Testis (tissue), 3 donors: ENCODE data around the gene SH3BP1. TPM values are rescaled to one million over a fixed set of nuclear protein-coding genes. Genes with fewer than 3 reads are reported as not detected.

Experiments used
- DNase-seq: peaks from one replicate; pipeline ENCODE4 v3.0.0-alpha.2; 2019
- H3K27ac ChIP-seq, 2 donors: fragments of 200-600 bp; sonication (generic); one replicate each; pipeline ENCODE4 v1.5.1; 2019
- H3K27me3 ChIP-seq: fragments of 200-600 bp; sonication (generic); one replicate; pipeline ENCODE4 v1.5.1; 2019
- H3K36me3 ChIP-seq: fragments of 200-600 bp; sonication (generic); one replicate; pipeline ENCODE4 v1.5.1; 2017; ENCODE audit warnings: low read depth; ENCODE audit errors: missing control alignments
- H3K4me1 ChIP-seq: fragments of 200-600 bp; sonication (generic); one replicate; pipeline ENCODE4 v1.5.1; 2019
- H3K4me3 ChIP-seq, 2 donors: fragments of 200-600 bp; sonication (generic); one replicate each; pipeline ENCODE4 v1.5.1; 2017 to 2019
- H3K9me3 ChIP-seq: fragments of 200-600 bp; sonication (generic); one replicate; pipeline ENCODE4 v1.5.1; 2017
- POLR2A ChIP-seq: fragments of 450-650 bp; IDR thresholded peaks from one replicate; pipeline ENCODE4 v1.6.1; 2017; ENCODE audit warnings: antibody characterized with exemption, mild to moderate bottlenecking, moderate library complexity
- WGBS, 2 donors: methylation state at CpG; one replicate each; pipeline ENCODE4 v1.1.5; 2018; 5-methylcytosine and 5-hydroxymethylcytosine counted together
- intact Hi-C: fragments of 100-400 bp; cut with DNase I; formaldehyde crosslinking; loops from one replicate; pipeline ENCODE4 v1.15.1; 2023; ENCODE audit warnings: low total_unique reads
- polyA plus RNA-seq: library from polyadenylated mRNA; stranded (reverse); fragments of 350-450 nt; fragmentation: Illumina TruSeq; extraction: RNeasy Lipid Tissue Mini Kit (QIAGEN cat#74804); gene quantifications from one replicate; pipeline ENCODE4 v1.2.3, GENCODE V29; 2014; ENCODE audit warnings: low read depth, low replicate concordance; ENCODE audit not compliant: insufficient read depth
- small RNA-seq, 2 donors: library from RNA; depleted of rRNA; stranded (forward); fragments of <200 nt; gene quantifications; one replicate each; pipeline ENCODE3, GENCODE V24; 2016
- total RNA-seq, 2 donors: library from RNA; depleted of rRNA; stranded (reverse); fragments of >200 nt; gene quantifications; one replicate each; pipeline ENCODE4 v1.2.3, GENCODE V29; 2016
- TF ChIP-seq, protein P1 (sequence below), 3 experiments: fragments of 450-650 bp in 2 of 3; fragments of 200-600 bp in 1 of 3; sonication (generic) in 1 of 3; IDR thresholded peaks; one replicate each; pipeline ENCODE4 v1.5.1; 2016 to 2019; ENCODE audit warnings: antibody characterized with exemption in 3 of 3, mild to moderate bottlenecking in 2 of 3, moderate library complexity in 1 of 3

SH3BP1 gene
- total and polyA plus RNA-seq, 3 donors from 2014 or later, result 11.9 to 23.6 (median 15.7) TPM

DNA sequence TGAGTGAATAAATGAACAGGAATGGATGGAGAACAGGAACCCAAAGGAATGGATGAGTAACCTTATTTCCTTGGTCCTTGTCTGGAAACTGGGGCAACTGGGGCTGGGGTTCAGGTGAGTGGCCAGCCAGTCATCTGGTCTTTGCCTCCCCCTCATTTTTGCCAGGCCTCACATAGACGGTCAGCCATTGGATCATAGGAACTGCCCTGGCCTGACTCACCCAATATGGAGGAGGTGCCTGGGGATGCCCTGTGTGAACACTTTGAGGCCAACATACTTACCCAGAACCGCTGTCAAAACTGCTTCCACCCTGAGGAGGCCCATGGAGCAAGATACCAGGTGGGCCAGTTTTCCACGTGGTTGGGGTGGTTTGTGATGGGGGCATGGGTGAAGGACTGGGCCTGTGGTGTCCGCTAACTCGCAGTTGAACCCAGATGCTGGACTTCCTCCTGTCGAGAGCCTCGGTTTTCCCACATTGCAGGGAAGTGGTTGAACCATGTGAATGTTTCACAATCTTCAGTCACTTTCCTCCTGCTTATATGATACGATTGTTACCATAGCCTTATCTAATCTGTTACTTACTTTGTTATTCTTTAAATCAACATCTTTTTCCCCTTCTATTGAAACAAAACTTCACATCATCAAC lies 61.8 kb downstream of the SH3BP1 start:
- Histone ChIP-seq H3K36me3 (no peaks in the 10 kb centered on the region), H3K4me1 (peaks cover 5% of the 10 kb centered on the region), H3K4me3 (no peak overlapping the region), H3K9me3 (no peaks in the 10 kb centered on the region), H3K27ac (no peak overlapping the region), H3K27me3 (no peaks in the 10 kb centered on the region)
- intact Hi-C loops, result no loop called here
- TF ChIP-seq POLR2A, result no peak
- TF ChIP-seq, protein P1, sequence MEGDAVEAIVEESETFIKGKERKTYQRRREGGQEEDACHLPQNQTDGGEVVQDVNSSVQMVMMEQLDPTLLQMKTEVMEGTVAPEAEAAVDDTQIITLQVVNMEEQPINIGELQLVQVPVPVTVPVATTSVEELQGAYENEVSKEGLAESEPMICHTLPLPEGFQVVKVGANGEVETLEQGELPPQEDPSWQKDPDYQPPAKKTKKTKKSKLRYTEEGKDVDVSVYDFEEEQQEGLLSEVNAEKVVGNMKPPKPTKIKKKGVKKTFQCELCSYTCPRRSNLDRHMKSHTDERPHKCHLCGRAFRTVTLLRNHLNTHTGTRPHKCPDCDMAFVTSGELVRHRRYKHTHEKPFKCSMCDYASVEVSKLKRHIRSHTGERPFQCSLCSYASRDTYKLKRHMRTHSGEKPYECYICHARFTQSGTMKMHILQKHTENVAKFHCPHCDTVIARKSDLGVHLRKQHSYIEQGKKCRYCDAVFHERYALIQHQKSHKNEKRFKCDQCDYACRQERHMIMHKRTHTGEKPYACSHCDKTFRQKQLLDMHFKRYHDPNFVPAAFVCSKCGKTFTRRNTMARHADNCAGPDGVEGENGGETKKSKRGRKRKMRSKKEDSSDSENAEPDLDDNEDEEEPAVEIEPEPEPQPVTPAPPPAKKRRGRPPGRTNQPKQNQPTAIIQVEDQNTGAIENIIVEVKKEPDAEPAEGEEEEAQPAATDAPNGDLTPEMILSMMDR (IDR thresholded peaks at IDR 0.05), result no peak
- 57 to 78% methylated on average over 7 to 8 of the region's 8 CpGs for WGBS, 2 donors
- DNase-seq, result no peak

DNA sequence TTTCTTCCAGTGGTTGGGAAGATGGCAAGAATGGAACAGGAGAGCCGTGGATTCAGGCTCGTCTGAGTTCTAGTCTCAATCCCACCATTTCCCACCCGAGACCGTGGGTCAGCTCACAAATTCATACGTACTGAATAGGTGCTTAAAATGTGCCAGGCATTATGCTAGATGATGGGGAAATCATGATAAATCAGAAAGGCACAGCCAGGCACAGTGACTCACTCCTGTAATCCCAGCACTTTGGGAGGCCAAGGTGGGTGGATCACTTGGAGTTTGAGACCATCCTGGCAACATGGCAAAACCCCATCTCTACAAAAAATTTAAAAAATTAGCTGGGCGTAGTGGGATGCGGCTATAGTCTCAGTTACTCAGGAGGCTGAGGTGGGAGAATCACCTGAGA lies 64.4 kb downstream of the SH3BP1 start:
- DNase-seq, result no peak
- 79 to 83% methylated on average over 7 of the region's 7 CpGs for WGBS, 2 donors
- H3K36me3 ChIP-seq, result no peaks in the 10 kb centered on the region
- TF ChIP-seq, protein P1 (IDR thresholded peaks at IDR 0.05), result no peak
- no peak for TF ChIP-seq POLR2A
- H3K27me3 ChIP-seq, result no peaks in the 10 kb centered on the region
- no peak overlapping the region for H3K27ac ChIP-seq
- intact Hi-C loops, result no loop called here
- H3K4me1 ChIP-seq, result no peaks in the 10 kb centered on the region
- H3K9me3 ChIP-seq, result no peaks in the 10 kb centered on the region
- H3K4me3 ChIP-seq, result no peak overlapping the region

DNA sequence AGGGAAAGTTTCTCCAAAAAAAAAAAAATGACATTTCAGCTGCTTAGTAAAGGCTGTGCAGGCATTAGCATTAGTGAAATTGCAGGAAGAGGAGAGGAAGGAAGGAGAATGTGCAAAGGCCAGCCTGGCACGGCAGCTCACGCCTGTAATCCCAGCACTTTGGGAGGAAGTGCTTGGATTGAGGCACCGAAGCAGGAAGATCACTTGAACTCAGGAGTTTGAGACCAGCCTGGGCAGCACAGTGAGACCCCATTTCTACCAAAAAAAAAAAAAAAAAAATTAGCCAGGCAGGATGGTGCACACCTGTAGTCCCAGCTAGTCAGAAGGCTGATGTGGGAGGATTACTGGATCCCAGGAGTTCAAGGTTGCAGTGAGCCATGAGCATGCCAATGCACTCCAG lies 65.2 kb downstream of the SH3BP1 start:
- Histone ChIP-seq H3K36me3 (no peaks in the 10 kb centered on the region), H3K4me1 (no peaks in the 10 kb centered on the region), H3K4me3 (no peak overlapping the region), H3K27me3 (no peaks in the 10 kb centered on the region), H3K9me3 (no peaks in the 10 kb centered on the region), H3K27ac (no peak overlapping the region)
- DNase-seq, result no peak
- WGBS, 2 donors, result 80 to 88% methylated on average over 3 of the region's 3 CpGs
- intact Hi-C loops, result no loop called here
- TF ChIP-seq POLR2A, result no peak
- TF ChIP-seq, protein P1 (IDR thresholded peaks at IDR 0.05), result no peak

DNA sequence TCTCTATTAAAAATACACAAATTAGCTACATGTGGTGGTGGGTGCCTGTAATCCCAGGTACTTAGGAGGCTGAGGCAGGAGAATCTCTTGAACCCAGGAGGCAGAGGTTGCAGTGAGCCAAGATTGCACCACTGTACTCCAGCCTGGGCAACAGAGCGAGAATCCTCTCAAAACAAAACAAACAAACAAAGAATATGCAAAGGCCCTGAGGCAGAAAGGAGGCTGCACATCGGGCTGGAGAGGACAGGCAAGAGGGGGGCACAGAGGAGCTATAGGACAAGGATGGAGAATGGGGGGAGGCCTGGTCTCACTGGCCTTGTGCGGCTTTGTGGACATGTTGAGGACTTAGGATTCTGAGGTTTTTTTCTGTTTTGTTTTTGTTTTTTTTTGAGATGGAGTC lies 65.7 kb downstream of the SH3BP1 start:
- intact Hi-C loops, result no loop called here
- Histone ChIP-seq H3K27me3 (no peaks in the 10 kb centered on the region), H3K4me3 (no peak overlapping the region), H3K36me3 (no peaks in the 10 kb centered on the region), H3K4me1 (no peaks in the 10 kb centered on the region), H3K9me3 (no peaks in the 10 kb centered on the region), H3K27ac (no peak overlapping the region)
- TF ChIP-seq POLR2A, result no peak
- TF ChIP-seq, protein P1 (IDR thresholded peaks at IDR 0.05), result no peak
- DNase-seq, result no peak
- WGBS, 2 donors, result 96 to 98% methylated on average over 3 of the region's 3 CpGs

Small RNA genes within 50 kb of the gene (small RNA-seq; reads per million reads assigned to genes)
- gene RN7SL385P, result 0 reads per million in 2 donors

Other genes starting within 250 kb of the SH3BP1 start
- 1 to 10 TPM; 5.3 to 5.7 TPM for gene ELFN2, start 212.2 kb upstream of the SH3BP1 start, total RNA-seq
- 4.8 TPM for gene ELFN2, start 212.2 kb upstream of the SH3BP1 start, polyA plus RNA-seq
- gene MFNG, start 153.3 kb upstream of the SH3BP1 start, total RNA-seq, result 1 to 10 TPM; 8.1 to 8.2 TPM
- gene MFNG, start 153.3 kb upstream of the SH3BP1 start, polyA plus RNA-seq, result 7.5 TPM
- 100 to 1,000 TPM in 1 of 2 donors, 10 to 100 TPM in 1; 89.8 to 113 TPM for gene CARD10, start 120.3 kb upstream of the SH3BP1 start, total RNA-seq
- gene CARD10, start 120.3 kb upstream of the SH3BP1 start, polyA plus RNA-seq, result 42.6 TPM
- gene CDC42EP1, start 79.2 kb upstream of the SH3BP1 start, total RNA-seq, result 10 to 100 TPM; 73.9 to 87.4 TPM
- gene CDC42EP1, start 79.2 kb upstream of the SH3BP1 start, polyA plus RNA-seq, result 49.0 TPM
- gene LGALS2, start 59.6 kb upstream of the SH3BP1 start, total RNA-seq, result not detected
- 8.1 TPM for gene LGALS2, start 59.6 kb upstream of the SH3BP1 start, polyA plus RNA-seq
- 100 to 1,000 TPM; 274 to 359 TPM for gene GGA1, start 30.8 kb upstream of the SH3BP1 start, total RNA-seq
- 354 TPM for gene GGA1, start 30.8 kb upstream of the SH3BP1 start, polyA plus RNA-seq
- gene PDXP, start 19.1 kb downstream of the SH3BP1 start, total RNA-seq, result 100 to 1,000 TPM in 1 of 2 donors, 10 to 100 TPM in 1; 95.7 to 117 TPM
- gene PDXP, start 19.1 kb downstream of the SH3BP1 start, polyA plus RNA-seq, result 51.9 TPM
- gene LGALS1, start 36.0 kb downstream of the SH3BP1 start, total RNA-seq, result 100 to 1,000 TPM; 466 to 960 TPM
- 681 TPM for gene LGALS1, start 36.0 kb downstream of the SH3BP1 start, polyA plus RNA-seq
- 10 to 100 TPM; 46.6 to 51.2 TPM for gene NOL12, start 46.7 kb downstream of the SH3BP1 start, total RNA-seq
- gene NOL12, start 46.7 kb downstream of the SH3BP1 start, polyA plus RNA-seq, result 76.2 TPM
- gene TRIOBP, start 57.4 kb downstream of the SH3BP1 start, total RNA-seq, result 10 to 100 TPM; 74.0 to 80.2 TPM
- 52.9 TPM for gene TRIOBP, start 57.4 kb downstream of the SH3BP1 start, polyA plus RNA-seq
- gene GCAT, start 168.3 kb downstream of the SH3BP1 start, total RNA-seq, result 10 to 100 TPM; 36.7 to 40.6 TPM
- 21.4 TPM for gene GCAT, start 168.3 kb downstream of the SH3BP1 start, polyA plus RNA-seq
- gene GALR3, start 183.7 kb downstream of the SH3BP1 start, total RNA-seq, result 1 to 10 TPM in 1 of 2 donors, under 1 TPM in 1; 0.81 to 4.8 TPM
- gene GALR3, start 183.7 kb downstream of the SH3BP1 start, polyA plus RNA-seq, result not detected
- 100 to 1,000 TPM; 117 to 138 TPM for gene ANKRD54, start 204.7 kb downstream of the SH3BP1 start, total RNA-seq
- 61.5 TPM for gene ANKRD54, start 204.7 kb downstream of the SH3BP1 start, polyA plus RNA-seq
- gene EIF3L, start 209.8 kb downstream of the SH3BP1 start, total RNA-seq, result 100 to 1,000 TPM; 185 to 316 TPM
- 295 TPM for gene EIF3L, start 209.8 kb downstream of the SH3BP1 start, polyA plus RNA-seq